Measurements from ENCODE around the gene CLEC10A. TPM values are rescaled to one million over a fixed set of nuclear protein-coding genes. Genes with fewer than 3 reads are reported as not detected.

Gene CLEC10A
- total and polyA plus RNA-seq, 2 experiments from 2014 or later, result not detected

DNA sequence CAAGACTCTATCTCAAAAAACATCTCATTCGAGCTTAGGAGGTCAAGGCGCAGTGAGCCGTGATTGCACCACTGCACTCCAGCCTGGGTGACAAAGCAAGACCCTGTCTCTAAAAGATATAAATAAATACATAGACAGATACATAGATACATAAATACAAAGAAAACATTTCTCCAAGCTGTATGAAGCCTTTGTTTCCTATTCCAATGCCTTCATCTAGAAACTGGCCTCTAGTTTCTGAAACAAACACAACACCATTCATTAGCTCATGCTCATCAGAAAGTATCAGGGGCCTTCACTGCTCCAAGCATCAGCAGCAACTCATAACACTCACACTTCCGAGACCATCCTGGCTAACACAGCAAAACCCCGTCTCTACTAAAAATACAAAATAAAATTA lies 44.9 kb upstream of the CLEC10A start:
- Histone ChIP-seq H3F3A (replicated peaks; ENCODE audit: low read depth) (no peaks in the 10 kb centered on the region), H2AFZ (no peak overlapping the region), H3K79me2 (replicated peaks; ENCODE audit: insufficient read depth) (no peaks in the 10 kb centered on the region), H3K27me3 (ENCODE audit: insufficient read depth) (no peaks in the 10 kb centered on the region), H3K4me3 (no peak overlapping the region), H3K4me2 (no peak overlapping the region), H4K20me1 (replicated peaks; ENCODE audit: insufficient read depth) (no peaks in the 10 kb centered on the region), H3K4me1 (ENCODE audit: insufficient read depth) (peaks cover 15% of the 10 kb centered on the region), H3K36me3 (ENCODE audit: insufficient read depth) (no peaks in the 10 kb centered on the region), H3K27ac (ENCODE audit: low read depth) (no peak overlapping the region), H3K9me2 (ENCODE audit: insufficient read depth) (no peaks in the 10 kb centered on the region)
- no peak for DNase-seq (ENCODE audit: low spot score)
- no peaks in the 10 kb centered on the region for H3K9me3 Mint-ChIP-seq
- H3K4me1 Mint-ChIP-seq, result peaks cover 16% of the 10 kb centered on the region
- H3K27ac Mint-ChIP-seq, result no peak overlapping the region
- ATAC-seq, result no peak
- peaks cover 12% of the 10 kb centered on the region for H3K27me3 Mint-ChIP-seq (ENCODE audit: insufficient read depth, low read depth, poor library complexity)
- no peaks in the 10 kb centered on the region for H3K36me3 Mint-ChIP-seq (ENCODE audit: low read depth)
- no peak overlapping the region for H3K4me3 Mint-ChIP-seq
- TF ChIP-seq EZH2phosphoT487 (IDR thresholded peaks at IDR 0.05; ENCODE audit: unreplicated experiment) (no peak), ZNF331 (CRISPR knock-in tag; IDR thresholded peaks at IDR 0.05; ENCODE audit: low read depth) (no peak)
- TF ChIP-seq, protein P1, sequence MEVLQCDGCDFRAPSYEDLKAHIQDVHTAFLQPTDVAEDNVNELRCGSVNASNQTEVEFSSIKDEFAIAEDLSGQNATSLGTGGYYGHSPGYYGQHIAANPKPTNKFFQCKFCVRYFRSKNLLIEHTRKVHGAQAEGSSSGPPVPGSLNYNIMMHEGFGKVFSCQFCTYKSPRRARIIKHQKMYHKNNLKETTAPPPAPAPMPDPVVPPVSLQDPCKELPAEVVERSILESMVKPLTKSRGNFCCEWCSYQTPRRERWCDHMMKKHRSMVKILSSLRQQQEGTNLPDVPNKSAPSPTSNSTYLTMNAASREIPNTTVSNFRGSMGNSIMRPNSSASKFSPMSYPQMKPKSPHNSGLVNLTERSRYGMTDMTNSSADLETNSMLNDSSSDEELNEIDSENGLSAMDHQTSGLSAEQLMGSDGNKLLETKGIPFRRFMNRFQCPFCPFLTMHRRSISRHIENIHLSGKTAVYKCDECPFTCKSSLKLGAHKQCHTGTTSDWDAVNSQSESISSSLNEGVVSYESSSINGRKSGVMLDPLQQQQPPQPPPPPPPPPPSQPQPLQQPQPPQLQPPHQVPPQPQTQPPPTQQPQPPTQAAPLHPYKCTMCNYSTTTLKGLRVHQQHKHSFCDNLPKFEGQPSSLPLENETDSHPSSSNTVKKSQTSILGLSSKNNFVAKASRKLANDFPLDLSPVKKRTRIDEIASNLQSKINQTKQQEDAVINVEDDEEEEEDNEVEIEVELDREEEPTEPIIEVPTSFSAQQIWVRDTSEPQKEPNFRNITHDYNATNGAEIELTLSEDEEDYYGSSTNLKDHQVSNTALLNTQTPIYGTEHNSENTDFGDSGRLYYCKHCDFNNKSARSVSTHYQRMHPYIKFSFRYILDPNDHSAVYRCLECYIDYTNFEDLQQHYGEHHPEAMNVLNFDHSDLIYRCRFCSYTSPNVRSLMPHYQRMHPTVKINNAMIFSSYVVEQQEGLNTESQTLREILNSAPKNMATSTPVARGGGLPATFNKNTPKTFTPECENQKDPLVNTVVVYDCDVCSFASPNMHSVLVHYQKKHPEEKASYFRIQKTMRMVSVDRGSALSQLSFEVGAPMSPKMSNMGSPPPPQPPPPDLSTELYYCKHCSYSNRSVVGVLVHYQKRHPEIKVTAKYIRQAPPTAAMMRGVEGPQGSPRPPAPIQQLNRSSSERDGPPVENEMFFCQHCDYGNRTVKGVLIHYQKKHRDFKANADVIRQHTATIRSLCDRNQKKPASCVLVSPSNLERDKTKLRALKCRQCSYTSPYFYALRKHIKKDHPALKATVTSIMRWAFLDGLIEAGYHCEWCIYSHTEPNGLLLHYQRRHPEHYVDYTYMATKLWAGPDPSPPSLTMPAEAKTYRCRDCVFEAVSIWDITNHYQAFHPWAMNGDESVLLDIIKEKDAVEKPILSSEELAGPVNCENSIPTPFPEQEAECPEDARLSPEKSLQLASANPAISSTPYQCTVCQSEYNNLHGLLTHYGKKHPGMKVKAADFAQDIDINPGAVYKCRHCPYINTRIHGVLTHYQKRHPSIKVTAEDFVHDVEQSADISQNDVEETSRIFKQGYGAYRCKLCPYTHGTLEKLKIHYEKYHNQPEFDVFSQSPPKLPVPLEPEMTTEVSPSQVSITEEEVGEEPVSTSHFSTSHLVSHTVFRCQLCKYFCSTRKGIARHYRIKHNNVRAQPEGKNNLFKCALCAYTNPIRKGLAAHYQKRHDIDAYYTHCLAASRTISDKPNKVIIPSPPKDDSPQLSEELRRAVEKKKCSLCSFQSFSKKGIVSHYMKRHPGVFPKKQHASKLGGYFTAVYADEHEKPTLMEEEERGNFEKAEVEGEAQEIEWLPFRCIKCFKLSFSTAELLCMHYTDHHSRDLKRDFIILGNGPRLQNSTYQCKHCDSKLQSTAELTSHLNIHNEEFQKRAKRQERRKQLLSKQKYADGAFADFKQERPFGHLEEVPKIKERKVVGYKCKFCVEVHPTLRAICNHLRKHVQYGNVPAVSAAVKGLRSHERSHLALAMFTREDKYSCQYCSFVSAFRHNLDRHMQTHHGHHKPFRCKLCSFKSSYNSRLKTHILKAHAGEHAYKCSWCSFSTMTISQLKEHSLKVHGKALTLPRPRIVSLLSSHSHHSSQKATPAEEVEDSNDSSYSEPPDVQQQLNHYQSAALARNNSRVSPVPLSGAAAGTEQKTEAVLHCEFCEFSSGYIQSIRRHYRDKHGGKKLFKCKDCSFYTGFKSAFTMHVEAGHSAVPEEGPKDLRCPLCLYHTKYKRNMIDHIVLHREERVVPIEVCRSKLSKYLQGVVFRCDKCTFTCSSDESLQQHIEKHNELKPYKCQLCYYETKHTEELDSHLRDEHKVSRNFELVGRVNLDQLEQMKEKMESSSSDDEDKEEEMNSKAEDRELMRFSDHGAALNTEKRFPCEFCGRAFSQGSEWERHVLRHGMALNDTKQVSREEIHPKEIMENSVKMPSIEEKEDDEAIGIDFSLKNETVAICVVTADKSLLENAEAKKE (CRISPR knock-in tag; IDR thresholded peaks at IDR 0.05), result no peak
- TF ChIP-seq, protein P2, sequence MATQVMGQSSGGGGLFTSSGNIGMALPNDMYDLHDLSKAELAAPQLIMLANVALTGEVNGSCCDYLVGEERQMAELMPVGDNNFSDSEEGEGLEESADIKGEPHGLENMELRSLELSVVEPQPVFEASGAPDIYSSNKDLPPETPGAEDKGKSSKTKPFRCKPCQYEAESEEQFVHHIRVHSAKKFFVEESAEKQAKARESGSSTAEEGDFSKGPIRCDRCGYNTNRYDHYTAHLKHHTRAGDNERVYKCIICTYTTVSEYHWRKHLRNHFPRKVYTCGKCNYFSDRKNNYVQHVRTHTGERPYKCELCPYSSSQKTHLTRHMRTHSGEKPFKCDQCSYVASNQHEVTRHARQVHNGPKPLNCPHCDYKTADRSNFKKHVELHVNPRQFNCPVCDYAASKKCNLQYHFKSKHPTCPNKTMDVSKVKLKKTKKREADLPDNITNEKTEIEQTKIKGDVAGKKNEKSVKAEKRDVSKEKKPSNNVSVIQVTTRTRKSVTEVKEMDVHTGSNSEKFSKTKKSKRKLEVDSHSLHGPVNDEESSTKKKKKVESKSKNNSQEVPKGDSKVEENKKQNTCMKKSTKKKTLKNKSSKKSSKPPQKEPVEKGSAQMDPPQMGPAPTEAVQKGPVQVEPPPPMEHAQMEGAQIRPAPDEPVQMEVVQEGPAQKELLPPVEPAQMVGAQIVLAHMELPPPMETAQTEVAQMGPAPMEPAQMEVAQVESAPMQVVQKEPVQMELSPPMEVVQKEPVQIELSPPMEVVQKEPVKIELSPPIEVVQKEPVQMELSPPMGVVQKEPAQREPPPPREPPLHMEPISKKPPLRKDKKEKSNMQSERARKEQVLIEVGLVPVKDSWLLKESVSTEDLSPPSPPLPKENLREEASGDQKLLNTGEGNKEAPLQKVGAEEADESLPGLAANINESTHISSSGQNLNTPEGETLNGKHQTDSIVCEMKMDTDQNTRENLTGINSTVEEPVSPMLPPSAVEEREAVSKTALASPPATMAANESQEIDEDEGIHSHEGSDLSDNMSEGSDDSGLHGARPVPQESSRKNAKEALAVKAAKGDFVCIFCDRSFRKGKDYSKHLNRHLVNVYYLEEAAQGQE (IDR thresholded peaks at IDR 0.05; ENCODE audit: unreplicated experiment), result no peak

Data from GM23338 (cell line).